DMS153 (cell line): ENCODE data around the gene LRRC4C.

Experiments used
- DNase-seq: peaks from one replicate; lab custom pipeline; 2025; lab: John Stamatoyannopoulos, UW

The LRRC4C gene

DNA sequence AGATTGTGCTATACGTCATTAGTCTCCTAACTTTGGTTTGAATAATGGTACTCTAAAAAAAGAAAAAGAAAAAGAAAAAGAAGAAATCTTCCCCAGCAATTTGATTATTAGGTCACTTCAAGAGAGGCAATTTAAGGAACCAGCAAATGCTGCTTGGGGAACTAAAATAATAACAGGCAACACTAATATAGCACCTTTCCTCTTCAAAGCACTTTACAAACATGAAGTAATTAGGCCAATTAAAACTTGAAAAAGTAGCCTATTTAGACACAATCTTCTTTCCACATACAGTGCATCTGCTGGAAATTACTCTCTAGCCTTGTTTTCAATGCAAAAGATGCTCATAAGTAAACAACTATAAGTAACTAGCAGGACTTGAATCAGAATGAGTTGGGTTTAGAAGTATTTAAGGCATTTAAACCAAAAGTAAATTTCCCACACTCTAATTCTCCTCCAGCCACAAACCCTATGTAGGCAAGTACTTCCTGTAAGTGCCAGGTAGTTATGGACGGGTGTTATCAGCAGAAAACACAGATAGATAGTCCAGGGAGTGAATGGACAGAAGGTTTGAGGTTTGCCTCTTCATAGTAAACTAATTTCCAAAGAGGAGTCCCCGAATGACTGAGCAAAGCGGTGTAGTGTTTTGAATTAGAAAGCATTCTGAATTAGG is 44.5 kb downstream of the LRRC4C start:
- no peak for DNase-seq

DNA sequence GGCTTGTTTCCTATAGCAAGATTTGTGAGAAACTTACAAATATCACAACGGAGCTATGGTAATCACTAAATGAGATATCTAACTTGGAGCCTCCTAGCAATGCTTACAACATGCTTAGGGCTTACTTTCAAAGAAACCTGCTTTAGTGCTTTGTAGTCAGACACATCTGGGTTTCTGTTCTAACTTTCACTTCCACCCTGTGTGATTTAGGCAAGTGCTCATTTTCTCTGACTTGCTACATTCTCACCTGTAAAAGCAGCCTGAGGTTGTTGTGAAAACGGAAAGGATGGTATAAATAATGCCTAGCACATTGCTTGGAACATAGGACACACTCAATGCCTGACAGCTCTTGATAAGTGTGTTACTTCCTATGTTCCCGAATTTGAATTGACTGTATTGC is 45.6 kb downstream of the LRRC4C start:
- no peak for DNase-seq

DNA sequence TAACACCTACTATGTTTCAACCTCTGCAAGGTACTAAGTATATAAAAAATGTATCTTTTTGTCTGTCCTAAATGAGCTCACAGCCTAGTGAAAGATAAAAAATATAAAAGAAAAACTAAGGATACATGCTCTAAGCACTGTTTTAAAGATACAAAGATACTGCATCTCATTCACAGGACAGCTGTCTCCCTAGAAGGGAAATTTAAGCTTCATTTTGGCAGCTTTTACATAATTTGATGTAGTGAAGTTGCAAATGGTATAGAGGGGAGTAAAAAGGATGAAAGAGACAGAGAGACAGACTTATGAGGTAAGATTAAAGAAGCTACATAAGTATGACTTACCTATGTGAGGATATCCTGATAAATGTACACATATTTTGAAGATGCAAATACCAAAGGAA is 53.6 kb downstream of the LRRC4C start:
- no peak for DNase-seq

DNA sequence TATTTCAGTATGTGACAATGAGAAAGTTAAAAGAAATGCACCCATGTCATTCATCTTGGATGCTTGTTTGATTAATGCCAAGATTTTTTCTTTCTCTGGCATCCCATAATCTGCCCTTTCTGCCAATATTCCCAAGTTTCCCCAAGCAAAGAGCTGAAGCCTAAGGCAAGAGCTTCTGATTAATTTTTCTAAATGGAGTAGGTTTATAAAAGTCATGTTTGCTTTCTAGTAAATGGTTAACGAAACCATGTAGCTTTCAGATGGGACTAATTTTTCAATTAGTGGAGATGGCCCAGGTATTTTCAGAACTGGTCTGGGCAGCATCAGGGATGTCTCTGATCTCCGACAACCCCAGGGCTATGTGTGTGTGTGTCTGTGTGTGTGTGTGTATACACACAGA is 55.3 kb downstream of the LRRC4C start:
- DNase-seq = no peak

DNA sequence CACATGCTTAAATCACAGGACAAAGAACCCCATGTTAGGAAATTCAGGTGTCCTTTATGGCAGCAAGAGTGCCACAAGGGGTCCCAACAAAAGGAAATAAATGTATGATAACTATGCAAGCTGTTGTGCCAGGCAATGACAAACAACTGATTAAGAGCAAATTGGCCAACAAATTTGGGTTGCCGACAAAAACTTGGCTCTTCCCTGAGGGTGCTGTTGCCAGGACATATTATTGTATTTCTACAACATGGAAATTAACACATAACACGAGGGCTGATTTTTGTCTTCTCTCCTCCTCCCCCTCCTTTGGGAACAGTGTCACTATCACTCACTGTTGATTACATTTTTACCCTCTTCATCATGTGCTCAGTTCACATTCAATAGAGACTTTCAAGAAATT is 56.0 kb downstream of the LRRC4C start:
- DNase-seq = no peak

DNA sequence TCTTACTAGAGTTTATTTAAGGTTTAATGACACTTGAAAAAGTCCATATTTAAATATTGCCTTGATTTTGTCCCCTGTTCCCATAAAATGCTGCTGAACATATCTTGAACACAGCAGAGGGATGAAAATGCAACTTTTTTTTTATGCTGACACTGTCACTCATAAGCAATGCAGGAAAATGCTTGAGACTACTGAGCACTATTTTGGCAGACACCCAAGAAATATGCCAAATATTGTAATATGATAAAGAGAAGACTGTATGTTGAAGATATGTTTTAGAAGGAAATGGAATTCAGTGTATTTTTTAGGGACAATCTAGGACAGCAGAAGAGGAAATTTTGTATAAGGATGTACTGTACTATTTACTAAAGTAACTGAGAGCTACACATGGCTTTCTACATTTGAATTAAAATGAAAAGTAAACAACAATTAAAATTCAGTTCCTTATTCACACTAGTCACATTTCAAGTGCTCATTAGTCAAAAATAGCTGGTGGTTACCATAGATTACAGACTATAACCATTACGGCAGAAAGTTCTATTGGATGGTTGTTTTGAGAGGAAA is 58.6 kb downstream of the LRRC4C start:
- DNase-seq = no peak

DNA sequence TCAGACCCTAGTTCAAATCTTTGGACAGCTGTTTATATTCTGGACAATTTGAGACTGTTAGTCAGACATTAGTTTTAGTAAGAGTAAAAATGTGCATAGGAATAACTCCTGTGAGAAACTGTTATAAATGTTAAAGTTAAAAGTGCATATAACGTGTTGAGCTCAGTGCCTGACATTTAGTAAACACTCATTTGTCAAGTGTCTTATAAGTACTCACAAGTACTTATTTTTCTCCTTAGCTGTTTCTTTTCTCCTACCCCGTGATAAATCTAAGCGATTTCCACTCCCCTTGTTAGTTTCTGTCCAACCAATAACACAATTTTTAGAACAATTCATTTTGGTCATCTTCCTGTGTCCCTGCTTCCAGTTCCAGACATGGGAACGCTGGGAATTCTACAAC is 59.3 kb downstream of the LRRC4C start:
- no peak for DNase-seq

DNA sequence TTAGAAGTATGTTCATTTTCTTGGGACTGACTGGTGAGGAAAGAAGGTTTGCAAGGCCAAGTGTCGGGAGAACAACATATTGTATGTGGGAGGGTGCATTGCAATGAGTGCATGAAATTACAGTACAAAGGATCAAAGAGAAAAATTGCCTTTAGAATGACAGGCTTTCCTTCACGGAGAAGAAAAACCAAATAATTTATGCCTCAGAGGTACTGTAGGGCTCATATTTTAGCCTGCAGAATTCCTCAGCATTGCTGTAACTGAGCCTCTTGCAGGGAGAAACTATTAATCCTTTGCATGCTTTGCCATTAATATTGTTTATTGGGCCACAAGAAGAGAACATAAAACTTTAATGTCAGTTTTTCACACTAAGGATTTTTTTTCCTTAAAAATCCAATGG is 60.1 kb downstream of the LRRC4C start:
- no peak for DNase-seq

DNA sequence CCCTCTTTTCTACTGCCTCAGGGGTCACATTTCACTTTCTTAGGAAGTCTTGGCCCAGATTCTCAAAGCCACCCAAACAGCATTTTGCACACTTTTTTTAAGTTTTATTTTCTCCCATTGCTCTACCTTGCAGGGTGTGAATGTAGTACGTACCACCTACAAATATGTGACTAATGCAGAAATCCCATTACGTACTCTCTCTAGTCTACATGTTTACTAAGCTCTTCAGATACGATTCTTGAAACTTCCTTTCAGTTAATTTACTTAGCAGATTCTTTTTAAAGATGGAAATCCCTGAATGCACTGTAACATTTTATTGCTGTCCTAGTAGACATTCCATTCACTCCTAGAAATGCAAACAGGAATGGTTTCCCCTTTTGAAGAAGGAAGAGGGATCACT is 61.3 kb downstream of the LRRC4C start:
- DNase-seq = no peak

DNA sequence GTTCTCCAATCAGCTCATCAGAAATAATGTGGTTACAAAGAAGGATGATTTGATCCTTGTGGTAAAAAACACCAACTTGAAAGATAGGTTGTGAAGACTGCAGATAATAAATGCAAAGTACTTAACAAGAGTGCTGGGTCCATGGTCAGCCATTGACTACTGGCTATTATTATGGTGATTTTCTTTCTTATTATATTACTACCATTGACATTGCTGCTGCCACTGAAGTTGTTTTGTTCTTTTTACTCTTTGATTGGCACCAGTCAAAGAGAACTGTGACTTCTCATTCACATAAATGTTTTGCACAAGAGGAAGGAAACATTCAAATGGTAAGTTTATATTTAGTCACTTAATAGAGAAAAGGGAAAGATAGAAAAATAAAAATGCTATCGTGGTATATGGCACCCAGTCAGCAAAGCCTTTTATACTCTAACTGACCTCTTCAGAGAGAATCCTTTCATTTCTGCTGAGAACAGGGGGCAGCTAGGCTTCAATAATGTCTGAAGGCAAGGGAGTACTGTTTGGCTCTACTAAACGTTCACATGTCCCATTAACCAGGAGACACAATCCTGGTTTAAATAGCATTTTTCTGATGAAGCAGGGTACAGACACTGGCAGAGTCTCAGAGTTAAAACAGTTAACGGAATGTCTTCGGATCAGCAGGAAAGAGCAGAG is 64.8 kb downstream of the LRRC4C start:
- no peak for DNase-seq

DNA sequence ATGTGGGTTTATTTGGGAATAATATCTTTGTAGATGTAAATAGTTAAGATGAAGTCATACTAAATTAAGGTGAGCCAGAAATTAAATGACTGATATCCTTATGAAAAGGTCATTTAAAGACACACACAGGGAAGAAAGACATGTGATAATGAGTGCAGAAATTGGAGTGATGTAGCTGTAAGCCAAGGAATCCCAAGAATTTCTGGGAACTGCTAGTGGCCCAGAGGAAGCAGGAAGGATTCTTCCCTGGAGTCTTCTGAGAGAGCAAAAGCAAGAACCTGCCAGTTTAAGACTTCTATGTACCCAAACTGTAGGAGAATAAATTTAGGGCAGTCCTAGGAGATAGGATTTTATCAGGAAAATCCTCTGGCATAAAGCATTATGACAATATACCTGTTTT is 66.9 kb downstream of the LRRC4C start:
- no peak for DNase-seq

DNA sequence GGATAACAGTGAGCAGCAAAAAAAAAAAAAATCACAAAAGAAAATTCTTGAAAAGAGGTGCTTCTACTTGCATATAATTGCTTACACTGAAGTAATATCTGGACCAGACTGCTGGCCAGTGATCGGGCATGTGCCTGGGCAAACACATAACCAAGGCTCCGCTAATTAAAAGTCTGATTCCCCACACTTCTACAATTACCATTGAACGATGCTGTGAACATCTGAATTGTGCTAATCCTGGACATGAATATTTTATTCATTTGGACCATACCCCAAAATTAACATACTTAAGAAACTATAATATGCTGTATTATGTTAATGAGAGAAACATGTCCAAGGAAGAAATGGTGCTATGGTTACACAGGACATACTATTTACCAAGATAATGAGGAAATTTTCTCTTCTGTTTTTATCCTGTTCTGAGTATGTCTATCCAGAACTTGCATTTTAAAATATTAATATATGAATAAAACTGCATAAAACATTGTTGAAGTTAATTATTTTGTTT is 69.8 kb downstream of the LRRC4C start:
- DNase-seq = no peak

DNA sequence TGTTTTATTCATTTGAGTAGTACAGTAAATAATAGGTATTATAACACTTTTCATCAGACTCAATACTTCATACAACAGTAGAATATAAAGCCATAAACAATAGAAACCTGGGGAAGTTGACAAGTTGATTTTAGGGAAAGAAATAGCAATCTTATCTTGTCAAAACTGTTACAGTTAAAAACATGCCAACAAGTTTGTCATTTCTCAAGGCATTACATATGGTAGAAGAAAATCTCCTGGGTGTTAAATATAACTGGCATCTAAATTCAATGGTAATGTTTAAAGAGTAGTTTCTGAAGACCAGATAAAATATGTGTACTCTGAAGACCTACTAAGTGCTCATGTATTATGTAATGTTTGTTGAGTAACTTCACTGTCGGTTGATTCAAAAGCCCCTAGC is 75.1 kb downstream of the LRRC4C start:
- DNase-seq = no peak

DNA sequence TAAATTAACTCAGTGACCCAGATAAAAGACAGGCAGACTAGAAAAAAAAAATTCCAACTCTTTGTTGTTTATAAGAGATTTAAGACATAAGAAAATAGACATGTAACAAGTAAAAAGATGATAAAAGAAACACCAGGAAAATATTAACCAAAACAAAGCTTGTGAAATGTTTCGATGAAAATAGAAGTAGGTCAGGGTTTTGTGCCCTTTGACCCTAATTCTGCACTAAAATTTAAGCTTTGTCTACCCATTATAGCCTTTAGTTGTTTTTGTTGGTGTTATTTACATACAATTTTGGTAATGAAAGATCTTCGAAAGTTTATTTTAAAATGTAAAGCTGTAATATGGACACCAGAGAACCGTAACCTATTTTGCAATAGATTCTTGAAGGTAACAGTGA is 75.7 kb downstream of the LRRC4C start:
- DNase-seq = no peak

DNA sequence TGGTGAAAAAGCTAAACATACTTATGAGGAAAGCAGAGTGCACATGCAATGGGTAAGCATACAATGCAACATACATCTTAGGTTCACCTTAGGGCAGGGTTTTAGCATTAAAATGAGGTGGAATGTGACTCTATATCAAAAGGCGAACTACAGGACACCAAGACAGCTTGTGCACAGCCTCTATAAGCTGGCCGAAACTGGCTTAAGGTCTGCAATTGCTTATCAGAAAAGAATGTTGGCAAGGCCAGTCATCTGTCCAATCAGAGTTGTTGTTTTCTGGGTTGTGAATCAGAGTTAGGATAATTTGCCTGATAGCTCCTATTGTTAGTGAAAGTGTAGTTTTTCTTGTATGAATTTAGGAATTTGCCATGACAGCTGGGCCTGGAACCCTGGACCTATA is 76.5 kb downstream of the LRRC4C start:
- no peak for DNase-seq

DNA sequence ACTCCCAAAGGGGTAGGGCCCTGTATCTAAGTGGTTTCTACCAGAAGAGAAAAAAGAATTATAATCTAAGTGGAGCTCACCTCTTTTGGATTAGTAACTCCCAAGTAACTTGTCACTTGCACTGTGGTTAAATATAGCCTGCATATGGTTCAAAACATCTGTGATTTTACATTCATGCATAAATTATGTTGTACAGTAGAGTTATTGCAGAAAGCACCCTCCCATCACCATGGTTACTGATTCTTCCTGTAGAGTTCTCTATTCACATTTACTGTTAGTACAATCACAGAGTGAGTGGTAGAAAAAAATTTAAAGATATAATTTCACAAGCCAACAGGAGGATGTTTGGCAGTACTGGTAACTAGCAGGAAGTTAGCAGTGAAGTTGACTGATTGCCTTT is 80.4 kb downstream of the LRRC4C start:
- no peak for DNase-seq

DNA sequence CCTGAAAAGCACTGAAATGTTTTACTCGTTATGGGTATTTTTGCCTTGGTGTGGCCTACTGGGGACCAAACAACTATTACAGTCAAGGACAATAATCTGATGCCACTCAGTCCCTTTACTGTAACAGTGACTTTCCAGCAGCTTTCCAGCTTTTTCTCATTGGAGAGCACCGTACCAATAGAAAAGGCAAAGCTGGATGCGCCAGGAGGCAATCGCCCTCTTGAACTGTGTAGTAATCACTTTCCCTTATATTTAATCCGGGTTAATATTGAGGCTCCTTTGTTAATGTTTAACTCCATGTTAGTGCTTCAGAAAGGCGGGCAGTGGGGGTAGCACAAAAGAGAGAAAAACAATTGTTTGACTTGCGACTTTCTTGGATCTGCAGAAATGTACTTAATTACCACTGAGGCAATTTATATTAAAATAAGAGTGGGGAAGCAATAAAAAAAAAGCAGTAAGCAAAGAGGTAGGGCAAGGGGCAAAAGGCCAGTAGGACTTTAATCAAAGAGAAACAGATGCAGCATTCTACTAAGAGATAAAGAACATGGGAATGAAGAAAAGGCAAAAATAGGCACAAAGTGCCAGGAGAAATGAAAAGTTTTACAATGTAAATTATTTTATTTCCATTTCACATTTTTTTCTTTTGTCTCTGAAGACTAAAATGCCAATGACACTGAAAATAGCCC is 81.6 kb downstream of the LRRC4C start:
- no peak for DNase-seq

DNA sequence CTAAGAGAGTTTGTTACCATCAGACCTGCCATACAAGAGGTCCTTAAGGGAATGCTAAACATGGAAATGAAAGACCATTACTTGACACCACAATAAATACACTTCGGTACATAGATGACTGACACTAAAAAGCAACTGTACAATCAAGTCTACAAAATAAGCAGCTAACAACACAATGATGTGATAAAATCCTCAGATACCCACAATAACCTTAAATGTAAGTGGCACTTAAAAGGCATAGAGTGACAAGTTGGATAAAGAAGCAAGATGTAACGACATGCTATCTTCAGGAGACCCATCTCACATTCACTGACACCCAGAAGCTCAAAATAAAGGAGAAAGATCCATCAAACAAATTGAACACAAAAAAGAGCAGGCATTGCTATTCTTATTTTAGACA is 107.6 kb downstream of the LRRC4C start:
- DNase-seq = no peak

DNA sequence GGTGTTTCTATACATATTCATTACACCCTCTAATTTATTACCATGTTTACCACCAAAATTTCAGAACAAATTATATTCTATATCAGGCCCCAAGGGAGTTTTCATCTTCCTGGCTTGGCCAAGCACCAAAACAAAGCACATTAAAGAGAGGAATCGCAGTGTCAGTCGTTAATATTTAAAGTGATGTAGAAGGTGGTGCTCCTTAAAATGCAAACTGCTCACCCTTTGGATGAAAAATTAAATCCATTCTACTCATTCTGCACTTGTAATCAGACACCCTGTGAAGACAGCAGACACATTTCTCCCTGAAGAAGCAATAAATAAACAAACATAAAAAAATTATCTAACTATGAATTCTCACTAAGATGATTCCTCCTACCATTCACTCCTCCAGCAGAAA is 113.4 kb downstream of the LRRC4C start:
- no peak for DNase-seq

DNA sequence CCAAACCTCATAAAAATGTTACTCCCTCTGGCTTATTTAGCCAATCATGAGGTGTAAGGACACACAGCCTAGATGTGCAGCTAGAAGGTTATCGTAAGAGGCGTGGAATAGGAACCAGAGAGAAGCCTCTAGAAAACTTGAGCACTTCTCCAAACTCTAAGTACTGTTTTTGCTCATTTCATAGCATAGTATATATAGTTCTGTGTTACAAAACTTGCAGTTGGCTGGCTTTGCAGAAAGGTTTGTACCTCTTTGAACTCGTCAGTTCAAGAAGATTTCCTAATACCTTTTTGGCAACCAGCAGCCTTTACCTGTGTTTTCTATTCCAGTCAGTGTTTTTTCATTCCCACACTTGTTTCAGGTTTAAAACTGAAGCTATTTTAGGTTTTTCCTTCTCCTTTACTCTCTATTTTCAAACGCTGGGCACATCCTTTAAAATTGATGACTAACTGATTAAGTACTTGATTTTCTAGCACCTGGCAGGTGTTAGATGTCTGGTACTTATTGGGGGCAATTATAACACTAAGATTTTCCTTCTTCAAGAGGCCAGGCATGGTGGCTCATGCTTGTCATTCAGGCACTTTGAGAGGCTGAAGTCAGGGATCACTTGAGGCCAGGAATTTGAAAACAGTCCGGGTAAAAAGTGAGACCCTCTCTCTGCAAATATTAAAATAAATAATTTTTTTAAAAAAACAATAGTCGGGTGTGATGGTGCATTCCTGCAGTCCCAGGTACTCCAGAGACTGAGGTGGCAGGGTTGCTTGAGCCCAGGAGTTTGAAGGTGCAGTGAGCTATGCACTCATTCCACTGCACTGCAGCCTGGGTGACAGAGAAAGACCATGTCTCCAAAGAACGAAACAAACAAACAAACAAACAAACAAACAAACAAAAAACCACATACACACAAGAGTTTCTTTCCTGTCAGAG is 125.2 kb downstream of the LRRC4C start:
- DNase-seq = no peak

DNA sequence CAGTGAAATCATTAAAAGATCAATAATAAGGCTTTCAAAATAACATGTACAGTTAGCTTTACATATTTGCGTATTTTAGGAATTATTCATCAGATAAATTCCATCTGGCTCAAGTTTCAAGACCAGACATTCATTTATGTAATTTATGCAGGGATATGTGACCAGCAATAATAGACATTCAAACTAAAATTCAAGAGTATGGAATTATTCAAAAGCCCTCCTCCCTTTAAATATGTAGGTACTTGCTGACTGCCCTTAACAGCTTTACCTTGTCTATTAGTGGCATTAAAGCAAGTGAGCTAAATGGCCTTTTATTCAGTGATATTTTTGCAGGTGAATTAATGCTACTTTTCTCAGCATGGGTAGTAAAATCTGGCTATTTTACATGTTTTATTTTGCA is 126.1 kb downstream of the LRRC4C start:
- no peak for DNase-seq

DNA sequence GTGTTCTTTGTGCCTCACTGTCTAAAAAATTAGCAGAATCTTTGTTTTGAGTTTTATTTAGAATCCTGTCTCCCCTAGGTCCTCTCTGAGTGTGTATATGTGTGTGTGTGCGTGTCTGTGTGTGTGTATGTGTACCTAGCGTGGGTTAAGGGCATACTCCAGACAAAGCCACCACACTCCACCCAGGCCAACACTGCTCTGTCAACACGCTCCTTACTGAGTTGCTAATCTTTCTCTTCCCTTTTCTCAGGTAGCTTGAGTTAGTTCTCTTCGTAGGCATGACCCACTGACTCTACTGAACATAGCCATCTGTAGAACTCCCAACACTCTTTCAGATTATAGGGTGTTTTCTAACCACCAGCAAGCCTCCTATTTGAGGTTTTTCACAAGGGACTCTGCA is 131.1 kb downstream of the LRRC4C start:
- DNase-seq = no peak
